ENCODE results near the gene VDAC2. TPM values are rescaled to one million over a fixed set of nuclear protein-coding genes. Genes with fewer than 3 reads are reported as not detected.

Gene VDAC2
- total RNA-seq, 1 experiment from 2014 or later, result 164 TPM

- DNase-seq (ENCODE audit: low read depth), result peak; percentile 75
These were observed 20.0 kb downstream of the VDAC2 start for GRCh38 chr10:75230600-75231038.

GRCh38 chr10:75231672-75232581, 21.3 kb downstream of the VDAC2 start:
- DNase-seq (ENCODE audit: low read depth), result no peak

- DNase-seq (ENCODE audit: low read depth), result no peak
These were observed 22.9 kb downstream of the VDAC2 start for GRCh38 chr10:75233444-75234016.

- DNase-seq (ENCODE audit: low read depth), result peak; percentile 81
These were observed 23.6 kb downstream of the VDAC2 start for GRCh38 chr10:75234017-75234682.

GRCh38 chr10:75234683-75235374, 24.2 kb downstream of the VDAC2 start:
- DNase-seq (ENCODE audit: low read depth), result no peak

- DNase-seq (ENCODE audit: low read depth), result peak; percentile 75
These were observed 25.0 kb downstream of the VDAC2 start, which contains the start of gene COMTD1 for GRCh38 chr10:75235375-75236177. Gene COMTD1, minus strand, starts transcription at chr10:75235957. Its CDS starts 29 bp downstream, at chr10:75235928.

GRCh38 chr10:75236178-75236825, 25.7 kb downstream of the VDAC2 start:
- no peak for DNase-seq (ENCODE audit: low read depth)

GRCh38 chr10:75238182-75239095, 27.8 kb downstream of the VDAC2 start:
- DNase-seq (ENCODE audit: low read depth), result no peak

GRCh38 chr10:75239096-75239790, 28.6 kb downstream of the VDAC2 start:
- no peak for DNase-seq (ENCODE audit: low read depth)

GRCh38 chr10:75240329-75241076, 29.9 kb downstream of the VDAC2 start:
- DNase-seq (ENCODE audit: low read depth), result no peak

GRCh38 chr10:75243426-75243825, 32.8 kb downstream of the VDAC2 start:
- no peak for DNase-seq (ENCODE audit: low read depth)

GRCh38 chr10:75244487-75245353, 34.1 kb downstream of the VDAC2 start:
- no peak for DNase-seq (ENCODE audit: low read depth)

- DNase-seq (ENCODE audit: low read depth), result no peak
These were observed 35.0 kb downstream of the VDAC2 start for GRCh38 chr10:75245354-75246250.

GRCh38 chr10:75246506-75246905, 35.9 kb downstream of the VDAC2 start:
- no peak for DNase-seq (ENCODE audit: low read depth)

GRCh38 chr10:75247797-75248196, 37.2 kb downstream of the VDAC2 start:
- DNase-seq (ENCODE audit: low read depth), result no peak

- no peak for DNase-seq (ENCODE audit: low read depth)
These were observed 40.3 kb downstream of the VDAC2 start for GRCh38 chr10:75250934-75251333.
